HG03571 (cell line): ENCODE measurements around the gene ARHGAP40.

Source experiments
- ATAC-seq: cut with Tn5 transposase; IDR thresholded peaks from one replicate; pipeline ENCODE4 v1.9.1; 2021; ENCODE audit not compliant: unreplicated experiment

The ARHGAP40 gene

GRCh38 chr20:38617011-38617829, 15.6 kb downstream of the ARHGAP40 start:
- ATAC-seq = no peak

GRCh38 chr20:38617830-38618196, 16.2 kb downstream of the ARHGAP40 start:
- ATAC-seq = no peak

- ATAC-seq = no peak
Observed at GRCh38 chr20:38620441-38620840, 18.8 kb downstream of the ARHGAP40 start.

GRCh38 chr20:38623061-38623460, 21.5 kb downstream of the ARHGAP40 start:
- ATAC-seq = no peak

GRCh38 chr20:38624084-38624483, 22.5 kb downstream of the ARHGAP40 start:
- ATAC-seq = no peak

GRCh38 chr20:38625896-38626295, 24.3 kb downstream of the ARHGAP40 start:
- ATAC-seq = no peak

GRCh38 chr20:38626921-38627659, 25.5 kb downstream of the ARHGAP40 start:
- no peak for ATAC-seq

GRCh38 chr20:38628580-38629470, 27.2 kb downstream of the ARHGAP40 start:
- ATAC-seq = no peak

GRCh38 chr20:38629979-38630378, 28.4 kb downstream of the ARHGAP40 start:
- no peak for ATAC-seq

GRCh38 chr20:38630727-38631126, 29.1 kb downstream of the ARHGAP40 start:
- no peak for ATAC-seq

- ATAC-seq = no peak
Observed at GRCh38 chr20:38631155-38632022, 29.8 kb downstream of the ARHGAP40 start.

GRCh38 chr20:38633577-38634093, 32.0 kb downstream of the ARHGAP40 start:
- no peak for ATAC-seq

- no peak for ATAC-seq
Observed at GRCh38 chr20:38635721-38636288, 34.2 kb downstream of the ARHGAP40 start.

GRCh38 chr20:38640521-38640920, 38.9 kb downstream of the ARHGAP40 start:
- no peak for ATAC-seq

- no peak for ATAC-seq
Observed at GRCh38 chr20:38642498-38642897, 40.9 kb downstream of the ARHGAP40 start.

GRCh38 chr20:38644588-38645260, 43.1 kb downstream of the ARHGAP40 start:
- no peak for ATAC-seq

GRCh38 chr20:38645351-38645750, 43.7 kb downstream of the ARHGAP40 start:
- no peak for ATAC-seq

- ATAC-seq = peak; percentile 85
Observed at GRCh38 chr20:38645980-38646858, 44.6 kb downstream of the ARHGAP40 start.
